ENCODE data around the gene GDPD4.

GDPD4 gene

DNA sequence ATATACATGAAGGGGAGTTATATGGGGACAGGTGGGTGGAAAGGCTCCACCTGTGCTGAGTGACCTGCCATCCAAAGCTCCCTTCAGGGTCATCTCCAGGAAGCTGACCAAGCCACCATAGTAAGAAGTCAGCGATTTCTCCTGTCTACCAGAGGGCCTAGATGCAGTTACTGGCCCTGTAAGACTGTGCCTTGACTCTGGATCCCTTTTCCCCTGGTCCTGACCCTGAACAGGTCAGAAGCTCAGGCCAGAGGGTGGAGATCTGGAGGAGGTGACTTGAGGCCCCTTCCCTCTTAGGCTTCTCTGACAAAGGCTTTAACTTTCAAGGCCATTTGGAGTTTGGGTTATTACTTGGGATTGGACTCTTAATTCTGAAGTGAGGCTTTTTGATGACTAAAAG lies 69.7 kb downstream of the GDPD4 start:
- Histone ChIP-seq H3K4me1 (ENCODE audit: insufficient read depth, low read length) (no peaks in the 10 kb centered on the region), H3K4me3 (ENCODE audit: low read depth in 1 of 2, low read length in 2 of 2) (no peak overlapping the region), H3K36me3 (ENCODE audit: insufficient read depth, low read length) (no peaks in the 10 kb centered on the region), H3K27ac (ENCODE audit: low read depth, low read length) (no peak overlapping the region), H3K27me3 (ENCODE audit: control insufficient read depth in 1 of 2, insufficient read depth in 2 of 2, low read length in 2 of 2) (no peaks in the 10 kb centered on the region), H3K9ac (ENCODE audit: low read length) (no peak overlapping the region), H3K9me3 (ENCODE audit: low read length) (no peaks in the 10 kb centered on the region)

DNA sequence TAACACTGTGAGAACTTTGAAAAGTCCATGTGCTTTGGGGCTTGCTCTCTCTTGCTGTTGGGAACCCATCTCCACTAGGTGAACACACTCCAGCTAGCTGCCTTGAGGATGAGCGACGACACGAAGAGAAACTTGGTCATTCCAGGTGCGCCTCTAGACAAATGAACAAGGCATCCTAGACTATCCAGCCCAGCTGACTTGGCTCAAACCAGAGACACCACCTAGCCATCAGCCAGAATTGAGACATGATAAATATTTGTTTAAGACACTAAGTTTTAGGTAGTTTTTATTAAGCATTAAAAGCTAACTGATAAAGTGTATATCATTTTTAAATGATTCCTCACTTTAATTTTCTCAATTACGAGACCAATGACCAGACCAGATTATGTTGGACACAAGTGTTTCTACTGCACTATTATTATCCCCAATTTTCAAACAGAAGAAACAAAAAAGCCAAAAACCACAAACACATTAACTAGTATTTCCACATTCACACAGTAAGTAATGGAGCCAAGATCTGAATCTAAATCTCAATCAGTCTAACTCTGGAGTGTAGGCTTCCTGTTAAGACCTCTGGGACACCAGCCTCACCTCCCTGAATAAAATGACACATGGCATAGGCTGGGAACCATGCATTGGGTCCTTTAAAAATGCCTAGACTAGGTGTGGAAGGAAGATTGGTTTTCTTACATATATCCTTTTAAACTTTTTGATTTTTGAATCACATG lies 70.4 kb downstream of the GDPD4 start:
- no peaks in the 10 kb centered on the region for H3K9me3 ChIP-seq (ENCODE audit: low read length)
- H3K9ac ChIP-seq (ENCODE audit: low read length): no peak overlapping the region
- no peak overlapping the region for H3K27ac ChIP-seq (ENCODE audit: low read depth, low read length)
- no peaks in the 10 kb centered on the region for H3K36me3 ChIP-seq (ENCODE audit: insufficient read depth, low read length)
- no peaks in the 10 kb centered on the region for H3K4me1 ChIP-seq (ENCODE audit: insufficient read depth, low read length)
- no peak overlapping the region for H3K4me3 ChIP-seq (ENCODE audit: low read depth in 1 of 2, low read length in 2 of 2)
- no peaks in the 10 kb centered on the region for H3K27me3 ChIP-seq (ENCODE audit: control insufficient read depth in 1 of 2, insufficient read depth in 2 of 2, low read length in 2 of 2)

DNA sequence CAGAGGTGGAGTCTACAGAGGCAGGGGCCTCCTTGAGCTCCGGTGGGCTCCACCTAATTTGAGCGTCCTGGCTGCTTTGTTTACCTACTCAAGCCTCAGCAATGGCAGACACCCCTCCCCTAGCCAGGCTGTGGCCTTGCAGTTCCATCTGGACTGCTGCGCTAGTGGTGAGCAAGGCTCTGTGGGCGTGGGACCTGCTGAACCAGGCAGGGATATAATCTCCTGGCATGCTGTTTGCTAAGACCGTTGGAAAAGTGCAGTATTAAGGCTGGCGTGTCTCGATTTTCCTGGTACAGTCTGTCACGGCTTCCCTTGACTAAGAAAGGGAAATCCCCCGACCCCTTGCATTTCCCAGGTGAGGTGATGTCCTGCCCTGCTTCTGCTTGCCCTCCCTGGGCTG lies 77.7 kb downstream of the GDPD4 start:
- Histone ChIP-seq H3K36me3 (ENCODE audit: insufficient read depth, low read length) (no peaks in the 10 kb centered on the region), H3K27ac (ENCODE audit: low read depth, low read length) (no peak overlapping the region), H3K9ac (ENCODE audit: low read length) (no peak overlapping the region), H3K4me3 (ENCODE audit: low read depth in 1 of 2, low read length in 2 of 2) (no peak overlapping the region), H3K9me3 (ENCODE audit: low read length) (no peaks in the 10 kb centered on the region), H3K27me3 (ENCODE audit: control insufficient read depth in 1 of 2, insufficient read depth in 2 of 2, low read length in 2 of 2) (no peaks in the 10 kb centered on the region), H3K4me1 (ENCODE audit: insufficient read depth, low read length) (no peaks in the 10 kb centered on the region)

DNA sequence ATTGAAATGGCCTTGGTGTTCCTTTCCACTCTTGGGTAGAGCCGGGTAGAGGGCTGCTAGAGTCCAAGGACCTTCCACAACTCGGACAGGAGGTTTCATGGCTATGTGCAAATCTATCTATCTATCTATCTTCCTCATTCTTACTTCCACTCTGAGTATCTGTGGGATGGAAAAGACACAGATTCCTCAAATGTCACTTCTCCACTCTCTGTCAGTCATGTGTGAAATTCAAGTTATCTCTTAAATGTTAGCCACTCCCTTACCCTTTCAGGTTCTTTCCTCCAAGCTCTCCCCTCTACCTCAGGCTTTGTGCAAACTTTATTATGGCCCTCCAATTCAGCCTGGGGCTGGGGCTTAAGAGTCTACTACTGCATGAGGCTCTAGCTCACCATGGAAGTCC lies 84.3 kb downstream of the GDPD4 start:
- Histone ChIP-seq H3K36me3 (ENCODE audit: insufficient read depth, low read length) (no peaks in the 10 kb centered on the region), H3K9me3 (ENCODE audit: low read length) (no peaks in the 10 kb centered on the region), H3K27me3 (ENCODE audit: control insufficient read depth in 1 of 2, insufficient read depth in 2 of 2, low read length in 2 of 2) (no peaks in the 10 kb centered on the region), H3K4me1 (ENCODE audit: insufficient read depth, low read length) (no peaks in the 10 kb centered on the region), H3K27ac (ENCODE audit: low read depth, low read length) (no peak overlapping the region), H3K4me3 (ENCODE audit: low read depth in 1 of 2, low read length in 2 of 2) (no peak overlapping the region), H3K9ac (ENCODE audit: low read length) (no peak overlapping the region)

DNA sequence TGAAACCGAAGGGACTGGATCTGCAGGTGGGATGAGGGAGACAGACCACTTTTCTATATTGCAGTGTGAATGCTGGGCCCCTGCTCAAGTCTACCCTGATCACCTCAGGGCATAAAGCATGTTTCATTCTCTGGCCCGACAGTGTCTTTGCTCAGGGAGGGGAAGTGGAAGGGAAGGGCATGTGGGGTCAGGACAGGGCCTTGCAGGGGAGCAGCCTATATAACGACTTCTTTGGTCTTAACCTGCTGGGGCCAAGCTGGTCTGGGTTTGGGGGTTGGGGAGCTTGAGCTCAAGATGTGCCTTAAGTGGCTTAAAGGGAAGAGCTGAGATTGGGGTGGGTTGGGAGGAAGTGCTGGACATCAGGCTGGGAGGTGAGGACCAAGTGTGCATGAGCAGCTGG lies 86.4 kb downstream of the GDPD4 start:
- H3K4me3 ChIP-seq (ENCODE audit: low read depth in 1 of 2, low read length in 2 of 2): no peak overlapping the region
- H3K27ac ChIP-seq (ENCODE audit: low read depth, low read length): no peak overlapping the region
- H3K9me3 ChIP-seq (ENCODE audit: low read length): no peaks in the 10 kb centered on the region
- H3K36me3 ChIP-seq (ENCODE audit: insufficient read depth, low read length): no peaks in the 10 kb centered on the region
- no peaks in the 10 kb centered on the region for H3K27me3 ChIP-seq (ENCODE audit: control insufficient read depth in 1 of 2, insufficient read depth in 2 of 2, low read length in 2 of 2)
- H3K4me1 ChIP-seq (ENCODE audit: insufficient read depth, low read length): no peaks in the 10 kb centered on the region
- H3K9ac ChIP-seq (ENCODE audit: low read length): no peak overlapping the region

DNA sequence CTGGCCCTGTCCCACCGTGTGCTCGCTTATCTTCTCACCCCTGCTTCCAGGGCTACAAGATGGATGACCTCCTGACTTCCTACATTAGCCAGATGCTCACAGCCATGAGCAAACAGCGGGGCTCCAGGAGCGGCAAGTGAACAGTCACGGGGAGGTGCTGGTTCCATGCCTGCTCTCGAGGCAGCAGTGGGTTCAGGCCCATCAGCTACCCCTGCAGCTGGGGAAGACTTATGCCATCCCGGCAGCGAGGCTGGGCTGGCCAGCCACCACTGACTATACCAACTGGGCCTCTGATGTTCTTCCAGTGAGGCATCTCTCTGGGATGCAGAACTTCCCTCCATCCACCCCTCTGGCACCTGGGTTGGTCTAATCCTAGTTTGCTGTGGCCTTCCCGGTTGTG lies 86.9 kb downstream of the GDPD4 start:
- no peaks in the 10 kb centered on the region for H3K4me1 ChIP-seq (ENCODE audit: insufficient read depth, low read length)
- no peaks in the 10 kb centered on the region for H3K36me3 ChIP-seq (ENCODE audit: insufficient read depth, low read length)
- H3K4me3 ChIP-seq (ENCODE audit: low read depth in 1 of 2, low read length in 2 of 2): no peak overlapping the region
- H3K27me3 ChIP-seq (ENCODE audit: control insufficient read depth in 1 of 2, insufficient read depth in 2 of 2, low read length in 2 of 2): no peaks in the 10 kb centered on the region
- no peak overlapping the region for H3K9ac ChIP-seq (ENCODE audit: low read length)
- no peaks in the 10 kb centered on the region for H3K9me3 ChIP-seq (ENCODE audit: low read length)
- no peak overlapping the region for H3K27ac ChIP-seq (ENCODE audit: low read depth, low read length)

DNA sequence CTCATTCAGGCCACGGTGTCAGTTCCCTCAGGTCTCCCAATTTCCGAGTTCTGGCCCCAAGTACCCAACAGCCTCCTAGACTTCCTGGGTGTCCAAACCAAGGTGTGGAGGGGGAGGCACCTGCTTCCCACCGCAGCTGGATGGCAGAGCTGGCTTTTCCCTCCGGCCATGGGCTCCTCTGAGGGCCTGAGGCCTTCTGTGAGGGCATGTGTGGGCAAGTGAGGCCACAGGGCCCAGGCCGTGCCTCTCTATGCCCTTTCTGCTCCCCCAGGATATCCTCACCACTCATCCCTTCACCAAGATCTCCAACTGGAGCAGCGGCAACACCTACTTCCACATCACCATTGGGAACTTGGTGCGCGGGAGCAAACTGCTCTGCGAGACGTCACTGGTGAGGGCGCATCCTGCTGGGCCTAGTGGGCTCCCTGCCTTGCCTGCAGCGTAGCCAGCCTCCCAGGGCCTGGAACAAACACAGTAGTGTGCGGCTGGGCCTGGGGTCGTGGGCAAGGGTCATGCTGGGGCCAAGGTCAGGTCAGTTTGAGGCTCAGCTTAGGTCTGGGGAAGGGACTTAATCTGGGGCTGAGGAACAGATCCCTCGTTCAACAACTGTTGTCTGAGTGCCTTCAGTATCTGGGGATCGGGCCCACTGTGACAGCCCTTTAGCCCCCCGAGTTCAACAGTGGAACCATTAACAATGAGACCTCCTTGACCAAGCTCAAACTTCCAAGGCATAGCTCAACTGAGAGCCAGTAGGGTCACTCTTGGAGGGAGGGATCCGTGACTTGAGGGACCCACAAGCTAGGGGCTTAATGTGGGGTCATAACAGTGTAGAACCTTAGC lies 87.7 kb downstream of the GDPD4 start:
- H3K4me1 ChIP-seq (ENCODE audit: insufficient read depth, low read length): no peaks in the 10 kb centered on the region
- H3K36me3 ChIP-seq (ENCODE audit: insufficient read depth, low read length): no peaks in the 10 kb centered on the region
- H3K9ac ChIP-seq (ENCODE audit: low read length): no peak overlapping the region
- H3K27ac ChIP-seq (ENCODE audit: low read depth, low read length): no peak overlapping the region
- no peaks in the 10 kb centered on the region for H3K9me3 ChIP-seq (ENCODE audit: low read length)
- no peak overlapping the region for H3K4me3 ChIP-seq (ENCODE audit: low read depth in 1 of 2, low read length in 2 of 2)
- no peaks in the 10 kb centered on the region for H3K27me3 ChIP-seq (ENCODE audit: control insufficient read depth in 1 of 2, insufficient read depth in 2 of 2, low read length in 2 of 2)

DNA sequence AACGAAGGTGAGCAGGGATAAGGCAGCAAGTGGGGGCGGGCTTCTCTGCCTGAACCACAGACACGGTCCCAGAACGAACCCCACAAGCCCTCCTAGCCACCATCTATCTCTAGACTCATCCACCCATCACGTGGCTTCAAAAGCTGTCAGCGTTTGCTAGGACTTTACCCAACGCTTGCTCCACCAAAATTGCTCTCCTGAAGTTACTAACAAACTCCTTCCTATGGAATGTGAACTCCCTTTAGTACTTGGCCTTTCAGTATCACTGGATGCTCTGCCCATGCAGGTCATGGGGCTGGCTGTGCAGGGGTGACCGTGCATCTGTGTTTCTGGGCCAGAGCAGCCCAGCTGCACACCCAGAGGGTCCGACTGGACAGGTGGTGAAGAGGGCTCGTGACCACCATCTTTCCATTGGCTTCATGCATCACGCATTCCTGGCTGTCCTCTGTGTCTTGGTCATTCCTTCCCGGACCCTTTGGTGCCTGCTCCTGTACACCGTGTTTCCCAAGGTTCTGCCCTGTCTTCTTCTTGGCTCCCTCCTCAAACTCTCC lies 88.4 kb downstream of the GDPD4 start:
- no peaks in the 10 kb centered on the region for H3K9me3 ChIP-seq (ENCODE audit: low read length)
- H3K4me1 ChIP-seq (ENCODE audit: insufficient read depth, low read length): no peaks in the 10 kb centered on the region
- H3K27ac ChIP-seq (ENCODE audit: low read depth, low read length): no peak overlapping the region
- H3K36me3 ChIP-seq (ENCODE audit: insufficient read depth, low read length): no peaks in the 10 kb centered on the region
- no peak overlapping the region for H3K9ac ChIP-seq (ENCODE audit: low read length)
- no peak overlapping the region for H3K4me3 ChIP-seq (ENCODE audit: low read depth in 1 of 2, low read length in 2 of 2)
- no peaks in the 10 kb centered on the region for H3K27me3 ChIP-seq (ENCODE audit: control insufficient read depth in 1 of 2, insufficient read depth in 2 of 2, low read length in 2 of 2)

DNA sequence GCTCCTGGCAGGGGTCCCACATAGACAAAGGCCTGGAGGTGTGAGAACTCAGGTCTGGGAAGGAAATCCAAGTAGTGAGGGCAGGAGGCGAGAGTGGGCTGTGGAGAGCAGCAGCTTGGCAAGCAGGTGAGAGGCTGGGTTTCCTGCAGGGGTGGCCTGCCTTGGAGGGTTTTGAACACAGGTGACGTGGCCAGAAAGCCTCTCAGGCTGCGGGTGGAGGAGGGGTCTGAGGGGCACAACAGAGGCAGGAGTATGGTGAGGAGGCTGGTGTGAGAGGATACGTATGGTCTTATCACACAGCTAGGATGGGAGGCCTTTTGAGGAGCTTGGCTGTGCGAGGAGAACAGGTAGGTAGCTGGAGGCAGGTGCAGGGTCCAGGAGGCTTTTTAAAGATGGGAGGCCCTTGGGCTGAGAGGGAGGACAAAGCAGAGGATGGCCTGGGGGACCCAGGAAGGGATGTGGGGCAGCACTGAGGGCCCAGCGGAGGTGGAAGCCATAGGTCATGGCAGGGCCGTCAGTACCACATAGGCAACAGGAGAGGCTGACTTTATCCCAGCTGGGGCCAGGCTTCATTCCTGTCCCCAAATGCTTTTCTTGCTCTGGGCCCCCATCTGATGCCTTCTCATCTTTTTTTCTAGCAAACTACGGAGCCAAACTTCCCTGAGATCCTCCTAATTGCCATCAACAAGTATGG lies 89.0 kb downstream of the GDPD4 start:
- Histone ChIP-seq H3K9me3 (ENCODE audit: low read length) (no peaks in the 10 kb centered on the region), H3K27me3 (ENCODE audit: control insufficient read depth in 1 of 2, insufficient read depth in 2 of 2, low read length in 2 of 2) (no peaks in the 10 kb centered on the region), H3K9ac (ENCODE audit: low read length) (no peak overlapping the region), H3K27ac (ENCODE audit: low read depth, low read length) (no peak overlapping the region), H3K4me3 (ENCODE audit: low read depth in 1 of 2, low read length in 2 of 2) (no peak overlapping the region), H3K36me3 (ENCODE audit: insufficient read depth, low read length) (no peaks in the 10 kb centered on the region), H3K4me1 (ENCODE audit: insufficient read depth, low read length) (no peaks in the 10 kb centered on the region)

DNA sequence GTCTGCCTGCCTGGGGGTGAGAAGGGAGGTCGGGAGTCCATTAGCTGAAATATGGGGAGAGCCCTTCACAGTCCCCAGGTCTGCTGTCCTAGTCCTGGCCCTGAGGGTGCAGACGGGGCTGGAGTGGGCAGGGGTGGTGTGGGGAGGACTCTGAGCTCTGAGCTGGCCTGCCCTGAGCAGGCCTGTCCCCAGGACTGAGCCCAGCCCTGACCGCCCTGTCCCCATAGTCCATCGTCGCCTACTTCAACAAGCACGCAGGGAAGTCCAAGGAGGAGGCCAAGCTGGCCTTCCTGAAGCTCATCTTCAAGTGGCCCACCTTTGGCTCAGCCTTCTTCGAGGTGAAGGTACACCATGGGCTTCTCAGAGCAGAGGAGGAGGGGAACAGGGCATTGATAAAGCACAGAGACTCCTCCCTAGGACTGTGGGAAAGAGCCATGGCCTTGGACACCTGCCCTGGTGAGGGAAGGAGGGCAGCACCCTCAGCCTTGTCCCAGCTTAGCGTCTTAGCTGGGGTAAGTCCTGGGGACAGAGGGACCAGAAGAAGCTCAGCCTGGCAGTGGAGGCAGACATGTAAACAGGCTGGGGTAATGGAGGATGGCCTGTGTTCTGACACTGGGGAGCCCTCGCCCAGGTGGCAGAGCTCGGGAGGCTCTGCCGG lies 89.8 kb downstream of the GDPD4 start:
- Histone ChIP-seq H3K9ac (ENCODE audit: low read length) (no peak overlapping the region), H3K4me3 (ENCODE audit: low read depth in 1 of 2, low read length in 2 of 2) (no peak overlapping the region), H3K4me1 (ENCODE audit: insufficient read depth, low read length) (no peaks in the 10 kb centered on the region), H3K27me3 (ENCODE audit: control insufficient read depth in 1 of 2, insufficient read depth in 2 of 2, low read length in 2 of 2) (no peaks in the 10 kb centered on the region), H3K9me3 (ENCODE audit: low read length) (no peaks in the 10 kb centered on the region), H3K36me3 (ENCODE audit: insufficient read depth, low read length) (no peaks in the 10 kb centered on the region), H3K27ac (ENCODE audit: low read depth, low read length) (no peak overlapping the region)

DNA sequence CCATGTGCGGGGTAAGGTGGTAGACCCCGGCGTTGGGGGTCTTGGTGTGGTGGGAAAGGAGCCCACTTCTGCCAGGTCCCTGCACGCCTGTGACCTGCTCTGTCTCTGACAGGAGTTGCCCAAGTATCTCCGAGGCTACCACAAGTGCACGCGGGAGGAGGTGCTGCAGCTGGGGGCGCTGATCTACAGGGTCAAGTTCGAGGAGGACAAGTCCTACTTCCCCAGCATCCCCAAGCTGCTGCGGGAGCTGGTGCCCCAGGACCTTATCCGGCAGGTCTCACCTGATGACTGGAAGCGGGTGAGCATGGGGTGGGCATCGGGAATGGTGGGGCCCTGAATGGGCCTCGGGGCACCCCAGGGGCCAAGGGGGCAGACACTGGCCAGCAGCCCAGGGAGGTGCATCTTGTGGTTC lies 90.4 kb downstream of the GDPD4 start:
- no peak overlapping the region for H3K9ac ChIP-seq (ENCODE audit: low read length)
- H3K9me3 ChIP-seq (ENCODE audit: low read length): no peaks in the 10 kb centered on the region
- H3K4me3 ChIP-seq (ENCODE audit: low read depth in 1 of 2, low read length in 2 of 2): no peak overlapping the region
- no peak overlapping the region for H3K27ac ChIP-seq (ENCODE audit: low read depth, low read length)
- H3K27me3 ChIP-seq (ENCODE audit: control insufficient read depth in 1 of 2, insufficient read depth in 2 of 2, low read length in 2 of 2): no peaks in the 10 kb centered on the region
- no peaks in the 10 kb centered on the region for H3K36me3 ChIP-seq (ENCODE audit: insufficient read depth, low read length)
- H3K4me1 ChIP-seq (ENCODE audit: insufficient read depth, low read length): no peaks in the 10 kb centered on the region

Data from muscle layer of colon (tissue), 2 donors.